GM12872 (cell line): ENCODE measurements around the gene DSC1.

Experiments
- CTCF ChIP-seq: IDR thresholded peaks from 3 replicates; pipeline ENCODE4 v1.5.1; 2011; ENCODE audit warnings: low read depth, mild to moderate bottlenecking, low read length, moderate library complexity; ENCODE audit not compliant: insufficient read depth

DSC1 gene

GRCh38 chr18:31120594-31120993 lies 42.1 kb downstream of the DSC1 start:
- no peak for TF ChIP-seq CTCF

DNA sequence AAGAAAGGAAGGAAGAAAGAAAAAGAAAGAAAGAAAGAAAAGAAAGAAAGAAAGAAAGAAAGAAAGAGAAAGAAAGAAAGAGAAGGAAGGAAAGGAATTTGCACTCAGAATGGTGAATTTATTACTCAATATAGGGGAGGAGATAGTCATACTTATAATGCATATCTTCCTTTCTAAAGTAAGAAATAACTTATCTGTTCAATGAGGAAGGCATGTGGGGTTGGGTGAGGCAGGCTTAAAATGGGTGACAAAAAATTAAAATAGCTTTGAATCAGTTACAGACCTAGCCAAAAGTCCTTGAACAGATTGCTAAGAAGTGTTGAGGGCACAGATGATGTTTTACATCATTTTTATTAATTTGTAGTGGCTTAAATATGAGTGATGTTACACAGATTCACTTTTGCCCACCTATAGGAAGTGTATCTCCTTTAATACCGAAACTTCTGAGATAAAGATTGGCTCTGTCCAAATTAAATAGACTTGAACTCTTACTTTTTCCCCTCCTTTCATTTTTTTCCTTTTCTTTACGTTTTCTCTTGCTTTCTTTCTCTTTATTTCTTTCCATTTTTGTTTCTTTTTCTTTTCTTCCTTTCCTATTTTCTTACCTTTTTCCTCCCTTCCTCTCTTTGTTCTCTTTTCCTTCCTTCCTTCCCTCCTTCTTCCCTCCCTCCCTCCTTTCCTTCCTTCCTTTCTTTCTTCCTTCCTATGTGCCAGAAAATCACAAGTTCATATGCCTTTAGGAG lies 45.6 kb downstream of the DSC1 start:
- TF ChIP-seq CTCF: no peak

DNA sequence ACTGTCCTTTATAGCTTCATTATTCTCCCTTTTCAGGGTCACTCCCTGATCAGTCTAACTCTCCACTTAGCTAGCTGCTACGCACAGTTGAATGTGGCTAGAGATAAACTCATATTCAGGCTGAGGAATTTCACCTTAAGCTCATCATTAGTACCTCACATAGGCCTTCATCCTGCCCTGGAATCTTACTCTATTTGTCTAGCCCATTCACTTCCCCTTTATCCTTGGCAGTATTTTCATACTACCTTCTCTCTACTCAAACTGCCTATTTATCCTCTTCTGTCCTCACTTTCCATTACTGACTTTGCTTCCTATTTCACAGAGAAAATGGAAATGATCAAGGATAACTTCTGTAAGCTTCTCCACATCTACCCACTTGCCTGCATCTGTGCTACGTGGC lies 49.9 kb downstream of the DSC1 start:
- TF ChIP-seq CTCF: no peak

DNA sequence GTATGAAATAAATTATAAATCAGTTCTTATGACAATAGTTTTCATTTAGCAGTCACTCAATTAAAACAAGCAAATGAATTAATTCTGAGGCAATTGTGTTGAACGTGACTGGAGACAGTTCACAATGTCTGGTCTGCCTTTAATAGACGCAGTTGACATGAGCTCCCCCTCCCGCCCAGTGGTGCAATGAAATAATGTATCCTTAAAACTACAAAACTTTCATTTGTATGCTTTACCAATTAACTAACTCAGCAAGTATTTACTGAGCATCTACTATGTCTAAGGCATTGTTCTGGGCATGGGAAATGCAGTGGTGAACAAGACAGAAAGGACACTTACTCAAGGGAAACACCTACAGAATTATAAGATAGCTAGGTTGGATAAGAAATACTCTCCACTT lies 56.9 kb downstream of the DSC1 start:
- no peak for TF ChIP-seq CTCF

DNA sequence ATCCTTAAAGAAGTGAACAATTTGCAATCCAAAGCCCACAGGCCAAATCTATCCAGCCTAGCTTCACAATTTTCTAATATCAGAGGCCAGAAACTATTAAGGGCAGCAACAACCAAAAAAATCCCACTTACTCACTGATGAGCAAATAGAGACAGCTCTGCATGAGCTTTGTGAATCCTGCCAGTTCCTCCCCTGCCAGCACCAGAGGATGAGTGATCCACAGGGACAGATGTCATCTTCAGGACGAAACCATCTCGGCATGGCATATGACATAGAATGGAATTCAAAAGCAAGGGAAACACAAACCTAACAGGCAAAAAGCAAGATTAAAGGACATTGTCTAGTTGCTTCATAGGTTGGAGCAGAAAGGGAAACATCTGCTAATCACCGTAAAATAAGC lies 58.2 kb downstream of the DSC1 start:
- TF ChIP-seq CTCF: no peak

GRCh38 chr18:31103423-31103822 lies 59.2 kb downstream of the DSC1 start:
- no peak for TF ChIP-seq CTCF

DNA sequence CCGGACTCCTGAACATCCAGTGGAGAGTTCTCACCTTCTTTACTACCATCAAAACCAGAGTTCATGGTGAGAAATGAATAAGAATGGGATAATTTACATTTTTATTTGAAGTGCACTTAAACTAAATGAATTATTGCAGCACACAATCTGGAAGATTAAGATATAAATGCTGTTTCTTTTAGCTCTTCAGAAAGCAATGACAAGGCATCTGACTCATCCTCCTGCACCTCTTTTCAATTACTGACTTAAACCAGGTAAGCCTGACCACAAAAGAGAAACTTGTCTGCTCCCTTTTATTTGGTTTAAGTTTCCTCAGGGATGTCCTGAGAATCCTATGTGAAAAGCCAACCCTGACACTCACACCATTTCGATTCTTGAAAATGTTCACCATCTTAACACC lies 59.7 kb downstream of the DSC1 start:
- TF ChIP-seq CTCF: no peak
